Body of pancreas (tissue), 4 donors: ENCODE data around the gene ZBTB21.

Source experiments
- POLR2A ChIP-seq, 3 donors: fragments of 450-650 bp; IDR thresholded peaks; one replicate each; pipeline ENCODE4 v1.6.1; 2016; ENCODE audit warnings: antibody characterized with exemption in 3 of 3, mild to moderate bottlenecking in 2 of 3
- TF ChIP-seq, protein P1 (sequence below), 7 experiments: fragments of 450-650 bp in 4 of 7; fragments of 200-600 bp in 3 of 7; sonication (generic) in 3 of 7; IDR thresholded peaks; one replicate each; pipeline ENCODE4 v1.5.1; 2016 to 2019; ENCODE audit warnings: antibody characterized with exemption in 7 of 7

DNA sequence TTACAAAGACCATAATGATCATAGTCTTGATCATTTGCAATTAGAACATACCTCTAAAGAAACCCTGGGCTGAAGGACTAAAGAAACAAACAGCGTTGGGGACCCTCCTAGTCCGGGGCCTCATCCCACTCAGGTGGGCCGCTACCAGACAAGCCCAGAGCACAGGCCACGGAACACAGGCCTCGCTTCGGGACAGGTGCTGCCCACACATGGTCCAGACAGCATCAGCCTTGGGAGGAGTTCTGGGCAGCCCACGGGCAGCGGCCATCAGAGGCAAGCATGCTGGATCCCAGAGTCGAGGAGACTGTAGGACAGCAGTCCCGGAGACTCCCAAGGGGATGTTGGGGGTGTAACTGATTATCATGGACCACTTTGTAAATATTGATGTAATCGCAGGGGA, 61.3 kb downstream of the ZBTB21 start:
- TF ChIP-seq, protein P1, sequence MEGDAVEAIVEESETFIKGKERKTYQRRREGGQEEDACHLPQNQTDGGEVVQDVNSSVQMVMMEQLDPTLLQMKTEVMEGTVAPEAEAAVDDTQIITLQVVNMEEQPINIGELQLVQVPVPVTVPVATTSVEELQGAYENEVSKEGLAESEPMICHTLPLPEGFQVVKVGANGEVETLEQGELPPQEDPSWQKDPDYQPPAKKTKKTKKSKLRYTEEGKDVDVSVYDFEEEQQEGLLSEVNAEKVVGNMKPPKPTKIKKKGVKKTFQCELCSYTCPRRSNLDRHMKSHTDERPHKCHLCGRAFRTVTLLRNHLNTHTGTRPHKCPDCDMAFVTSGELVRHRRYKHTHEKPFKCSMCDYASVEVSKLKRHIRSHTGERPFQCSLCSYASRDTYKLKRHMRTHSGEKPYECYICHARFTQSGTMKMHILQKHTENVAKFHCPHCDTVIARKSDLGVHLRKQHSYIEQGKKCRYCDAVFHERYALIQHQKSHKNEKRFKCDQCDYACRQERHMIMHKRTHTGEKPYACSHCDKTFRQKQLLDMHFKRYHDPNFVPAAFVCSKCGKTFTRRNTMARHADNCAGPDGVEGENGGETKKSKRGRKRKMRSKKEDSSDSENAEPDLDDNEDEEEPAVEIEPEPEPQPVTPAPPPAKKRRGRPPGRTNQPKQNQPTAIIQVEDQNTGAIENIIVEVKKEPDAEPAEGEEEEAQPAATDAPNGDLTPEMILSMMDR (IDR thresholded peaks at IDR 0.05), result no peak
- no peak for TF ChIP-seq POLR2A (IDR thresholded peaks at IDR 0.05)
